ENCODE results near the gene PARD6B.

Gene PARD6B

DNA sequence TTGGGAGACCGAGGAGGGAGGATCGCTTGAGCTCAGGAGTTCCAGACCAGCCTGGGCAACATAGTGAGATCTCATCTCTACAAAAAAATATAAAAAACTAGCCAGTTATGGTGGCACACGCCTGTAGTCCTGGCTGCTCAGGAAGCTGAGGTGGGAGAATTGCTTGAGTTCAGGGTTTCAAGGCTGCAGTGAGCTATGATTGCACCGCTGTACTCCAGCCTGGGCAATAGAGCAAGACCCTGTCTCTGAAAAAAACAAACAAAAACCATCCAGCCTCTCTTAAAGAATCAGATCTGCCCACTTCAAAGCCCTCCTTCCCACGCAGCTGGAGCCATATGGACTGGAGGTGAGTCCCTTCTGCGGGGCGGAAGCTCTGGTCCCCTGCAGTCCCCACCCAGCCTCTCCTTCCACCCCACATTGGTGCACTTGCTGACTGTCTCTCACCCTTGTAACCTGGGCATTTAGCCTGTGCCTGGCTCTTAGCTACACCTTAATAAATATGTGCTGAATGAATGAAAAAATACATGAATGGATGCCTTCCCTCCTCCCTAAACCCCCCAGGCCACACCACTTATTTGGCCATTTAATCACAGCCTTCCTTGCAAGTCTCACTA, 7.2 kb upstream of the PARD6B start:
- DNase-seq, result no peak

DNA sequence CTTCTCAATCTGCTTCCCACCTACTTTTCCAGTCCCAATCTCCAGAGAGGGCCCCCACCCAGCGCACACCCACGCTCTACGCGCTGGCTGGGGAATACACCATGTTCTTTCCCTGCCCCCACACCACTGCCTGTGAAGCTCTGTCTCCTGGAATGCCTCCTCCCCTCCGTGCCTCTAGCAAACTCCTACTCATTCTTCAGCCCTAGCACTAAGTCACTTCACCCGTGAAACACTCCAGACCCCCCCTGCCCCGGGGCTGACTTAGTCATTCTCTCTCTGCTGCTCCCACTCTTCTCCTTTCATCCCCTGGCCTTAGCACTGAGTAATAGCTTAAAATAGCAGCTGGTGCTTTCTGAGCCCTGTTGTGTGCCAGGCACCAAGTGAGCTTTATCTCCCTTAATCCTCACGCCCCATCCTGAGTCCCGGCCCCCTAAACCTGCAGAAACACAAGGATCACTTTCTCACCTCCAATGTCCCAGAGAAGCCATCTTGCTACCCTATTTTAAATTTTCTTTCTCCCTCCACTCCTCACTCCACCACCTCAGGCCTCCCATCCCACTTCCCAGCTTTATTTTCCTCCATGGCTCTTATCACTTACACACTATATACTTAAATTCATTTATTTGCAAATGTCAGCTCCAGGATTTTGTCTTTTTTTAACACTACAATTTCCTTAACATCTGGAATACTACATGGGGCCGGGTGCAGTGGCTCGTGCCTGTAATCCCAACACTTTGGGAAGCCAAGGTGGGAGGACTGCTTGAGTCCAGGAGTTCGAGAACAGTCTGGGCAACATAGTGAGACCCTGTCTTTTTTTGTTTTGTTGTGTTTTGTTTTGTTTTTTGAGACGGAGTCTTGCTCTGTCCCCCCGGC, 6.3 kb upstream of the PARD6B start:
- peak; percentile 78 to 91 (median 86) for DNase-seq

DNA sequence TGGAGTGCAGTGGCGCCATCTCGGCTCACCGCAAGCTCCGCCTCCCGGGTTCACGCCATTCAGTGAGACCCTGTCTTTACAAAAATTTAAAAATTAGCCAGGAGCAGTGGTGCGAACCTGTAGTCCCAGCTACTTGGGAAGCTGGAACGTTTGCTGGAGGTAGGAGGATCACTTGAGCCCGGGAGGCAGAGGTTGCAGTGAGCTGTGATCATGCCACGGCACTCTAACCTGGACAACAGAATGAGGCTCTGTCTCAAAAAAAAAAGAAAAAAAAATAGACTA, 5.7 kb upstream of the PARD6B start:
- no peak for DNase-seq

DNA sequence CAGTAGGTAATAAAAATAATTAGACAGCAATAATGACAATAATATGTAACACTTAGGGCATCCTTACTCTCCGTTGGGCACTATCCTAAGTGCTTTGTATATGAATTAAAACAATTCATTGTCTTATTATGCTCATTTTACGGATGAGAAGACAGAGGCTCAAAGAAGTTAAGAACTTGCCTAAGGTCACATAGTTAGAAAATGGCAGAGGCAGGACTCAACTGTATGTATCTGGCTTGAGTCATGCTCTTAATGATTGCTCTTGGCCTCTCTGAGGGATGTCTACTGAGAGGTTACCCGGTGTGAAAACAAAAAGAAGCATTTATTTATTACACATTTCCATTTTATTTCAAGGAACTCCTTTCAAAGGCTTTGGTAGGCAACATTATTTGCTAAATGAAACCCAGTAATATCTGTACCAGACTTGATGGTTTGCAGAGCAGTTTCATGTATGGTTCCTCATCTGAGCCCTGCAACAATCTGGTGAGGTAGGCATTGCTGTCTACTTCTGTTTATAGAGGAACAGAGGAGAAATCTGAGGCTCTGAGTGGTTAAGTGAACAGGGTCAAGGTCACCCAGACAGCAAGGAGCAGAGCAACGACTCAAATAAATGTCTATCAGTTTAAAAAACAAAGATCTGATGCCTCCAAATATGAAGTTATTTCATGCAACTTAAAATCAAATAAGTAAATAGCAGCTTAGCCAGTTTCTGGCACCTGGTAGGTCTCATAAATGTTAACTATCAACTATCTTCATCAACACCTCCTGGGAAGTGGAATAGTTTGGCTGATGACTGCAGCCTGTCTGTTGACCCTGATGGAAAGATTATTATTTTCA, 4.2 kb upstream of the PARD6B start:
- DNase-seq, result peak; percentile 39 to 67 (median 52)

DNA sequence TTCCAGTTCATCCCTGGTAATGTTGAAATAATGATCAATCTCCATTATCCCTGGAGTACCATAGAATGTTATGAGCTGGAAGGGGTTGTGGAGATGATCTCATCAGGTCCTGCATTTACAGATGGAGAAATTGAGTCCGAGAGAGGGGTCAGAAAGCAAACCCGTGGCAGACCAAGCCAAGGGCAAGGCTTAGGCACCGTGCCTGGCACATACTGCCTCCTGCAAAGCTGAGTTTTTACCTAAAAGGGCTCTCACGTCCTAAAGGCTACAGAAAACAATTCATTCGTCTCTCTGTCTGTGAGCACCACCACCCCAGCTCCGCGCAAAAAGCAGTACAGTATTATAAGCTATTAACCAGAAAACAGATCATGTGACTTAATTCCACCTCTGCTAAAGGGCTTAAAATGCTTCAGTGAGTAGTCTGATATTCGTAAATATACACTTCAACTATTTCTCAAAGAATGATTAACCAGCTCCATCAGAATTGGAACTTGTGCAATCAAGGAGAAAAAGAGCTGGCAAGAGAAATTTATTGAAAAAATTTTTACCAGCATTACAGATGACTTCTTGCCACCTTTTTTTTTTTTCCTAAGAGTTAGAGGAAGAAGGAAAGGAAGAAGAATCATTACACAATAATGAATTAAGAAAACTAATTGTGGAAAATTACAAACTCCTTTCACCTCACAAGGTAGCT, 3.4 kb upstream of the PARD6B start:
- no peak for DNase-seq

DNA sequence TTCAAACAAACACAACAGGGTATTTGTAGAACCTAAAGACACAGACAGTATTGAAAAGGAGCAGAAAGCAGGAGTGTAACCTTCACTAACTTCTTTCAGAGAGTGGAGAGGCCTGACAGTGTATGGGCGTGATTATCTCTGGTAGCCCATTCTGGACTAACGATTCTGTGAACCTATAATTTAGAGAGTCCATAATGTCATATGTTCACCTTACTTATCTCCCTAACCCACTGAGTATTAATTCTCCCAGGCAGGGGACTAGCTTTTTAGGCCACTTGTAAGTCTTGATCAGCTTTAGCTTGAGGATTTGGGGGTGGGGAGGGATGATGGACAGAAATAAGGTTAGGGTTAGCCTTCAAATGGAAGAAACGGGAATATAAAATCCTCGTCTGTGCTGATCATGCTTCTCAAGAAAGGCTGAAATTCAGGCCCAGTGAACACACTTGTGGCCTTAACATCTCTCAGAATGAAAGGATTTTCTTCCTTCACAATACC, 2.8 kb upstream of the PARD6B start:
- DNase-seq, result no peak

DNA sequence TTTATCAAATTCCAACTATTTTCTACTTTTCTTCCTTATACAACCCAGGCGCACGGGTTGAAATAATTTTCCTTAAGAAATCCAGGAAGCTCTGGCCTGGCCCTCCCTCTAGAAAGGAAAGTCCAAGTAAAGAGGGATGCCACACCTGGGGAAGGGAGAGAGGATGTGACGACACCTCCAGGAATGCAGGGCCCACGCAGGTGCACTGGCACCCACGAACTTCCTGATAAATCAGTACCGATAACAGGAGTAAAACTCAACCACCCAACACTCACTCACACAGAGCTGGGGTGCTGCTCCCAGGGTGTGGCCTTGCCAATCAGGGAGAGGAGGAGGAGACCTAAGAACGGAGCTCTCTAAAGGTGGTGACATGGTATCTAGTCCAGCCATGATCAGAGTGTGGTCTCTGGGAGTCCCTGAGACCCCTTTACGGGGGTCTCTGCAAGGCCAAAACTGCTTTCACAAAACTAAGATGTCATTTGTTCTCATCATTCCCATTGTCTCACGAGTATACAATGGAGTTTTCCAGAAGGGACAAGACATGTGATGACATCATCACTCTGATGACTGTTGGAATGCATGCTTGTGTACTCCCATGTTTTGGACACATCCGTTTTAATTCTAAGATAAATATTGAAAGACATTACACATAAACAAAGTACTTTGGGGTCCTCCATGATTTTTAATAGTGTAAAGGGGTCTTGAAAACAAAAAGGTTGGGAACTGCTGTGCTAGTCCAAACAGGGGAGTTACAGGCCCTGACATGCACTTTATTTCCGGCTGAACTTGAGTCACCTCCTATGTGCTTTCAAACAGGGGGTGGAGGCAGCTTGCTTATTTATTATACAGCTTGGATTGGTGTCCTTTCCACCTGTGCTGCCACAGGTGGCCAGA, 2.2 kb upstream of the PARD6B start:
- DNase-seq, result no peak

DNA sequence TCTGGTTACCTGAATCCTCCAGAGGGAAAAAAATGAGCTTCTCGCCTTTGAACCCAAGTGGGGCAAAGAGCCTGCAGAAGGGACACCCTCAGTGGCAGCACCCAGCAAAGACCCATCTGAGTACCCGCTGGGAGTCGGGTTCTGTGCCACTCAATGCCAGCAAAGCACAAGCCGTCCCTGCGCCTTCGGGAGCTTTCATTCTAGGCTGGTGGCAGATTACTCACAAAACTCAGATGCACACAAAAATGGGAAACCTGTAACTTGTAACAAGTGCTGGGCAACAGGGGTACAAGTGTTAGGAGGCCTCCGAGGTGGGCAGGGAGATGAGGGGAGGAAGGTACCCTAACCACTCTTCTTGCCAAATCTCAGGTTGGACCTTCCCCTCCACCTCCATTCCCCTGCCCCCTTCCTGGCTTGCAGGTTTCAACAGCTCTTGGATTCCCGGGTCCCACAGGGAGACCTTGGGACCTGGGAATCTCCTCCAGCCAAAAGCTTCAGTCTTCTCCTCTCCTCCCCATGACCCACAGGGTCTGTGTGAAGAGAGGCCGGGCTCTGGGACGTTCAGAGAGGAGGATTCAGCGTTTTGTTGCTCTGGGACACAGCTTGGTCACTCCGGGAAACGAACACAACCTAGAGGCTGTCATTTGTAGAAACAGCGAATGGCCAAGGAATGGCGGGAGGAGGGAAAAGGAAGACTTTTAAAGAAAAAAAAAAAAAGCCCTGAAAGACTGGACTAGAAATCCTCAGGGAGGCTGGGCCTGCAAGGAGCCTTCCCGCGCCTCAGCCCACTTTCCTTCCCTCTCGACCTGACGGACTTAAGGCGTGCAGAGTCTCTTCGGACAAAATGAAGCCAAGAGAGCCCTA, 1.2 kb upstream of the PARD6B start:
- no peak for DNase-seq

DNA sequence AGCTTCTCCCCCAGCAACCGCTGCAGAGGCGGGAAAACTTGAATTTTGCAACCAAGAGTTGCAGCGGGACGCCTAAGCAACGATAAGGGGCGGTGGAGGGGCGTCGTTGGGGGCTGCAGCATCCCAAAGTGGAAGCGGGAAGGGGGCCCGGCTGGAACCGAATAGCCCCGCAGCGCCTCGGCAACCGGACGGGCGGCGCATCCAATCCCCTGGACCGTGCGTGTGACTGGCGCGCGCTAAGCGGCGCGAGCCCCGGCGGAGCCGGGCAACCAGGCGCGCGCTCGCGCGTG, 670 bp upstream of the PARD6B start:
- no peak for DNase-seq

DNA sequence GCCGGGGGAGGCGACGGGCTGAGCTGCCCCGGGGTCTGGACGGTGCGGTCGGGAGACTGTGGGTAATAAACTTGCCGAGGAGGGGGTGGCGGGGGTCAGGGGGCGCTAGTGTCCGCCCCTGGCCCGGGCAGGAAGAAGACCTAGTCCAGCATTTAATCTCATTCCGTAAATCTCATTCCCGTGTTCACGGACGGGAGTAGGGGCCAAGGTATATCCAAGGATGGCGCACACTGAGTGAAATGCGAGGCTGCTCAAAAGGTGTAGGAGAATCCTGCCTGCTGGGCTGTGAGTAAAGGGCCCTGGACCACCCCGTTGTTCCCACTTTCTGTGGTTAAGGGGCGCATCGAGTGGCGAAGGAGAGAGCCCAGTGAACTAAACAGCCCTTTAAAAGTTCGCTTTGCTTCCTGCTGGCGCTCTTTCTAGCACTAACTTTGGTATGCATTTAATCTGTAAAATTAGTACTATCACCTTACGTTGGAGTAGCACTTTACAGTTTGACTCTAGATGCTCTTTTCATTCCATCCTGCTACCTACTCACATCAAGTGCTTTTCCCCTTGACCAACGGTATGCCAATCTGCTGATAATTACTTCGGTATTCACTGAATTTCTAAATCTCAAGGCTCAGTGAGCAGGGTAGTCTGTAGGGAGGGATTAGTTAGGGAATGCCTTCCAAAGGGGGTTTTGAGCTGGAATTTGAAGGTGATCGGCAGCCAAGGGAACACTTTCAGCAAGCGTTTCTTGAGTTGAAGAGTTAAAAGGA, 730 bp downstream of the PARD6B start:
- no peak for DNase-seq

DNA sequence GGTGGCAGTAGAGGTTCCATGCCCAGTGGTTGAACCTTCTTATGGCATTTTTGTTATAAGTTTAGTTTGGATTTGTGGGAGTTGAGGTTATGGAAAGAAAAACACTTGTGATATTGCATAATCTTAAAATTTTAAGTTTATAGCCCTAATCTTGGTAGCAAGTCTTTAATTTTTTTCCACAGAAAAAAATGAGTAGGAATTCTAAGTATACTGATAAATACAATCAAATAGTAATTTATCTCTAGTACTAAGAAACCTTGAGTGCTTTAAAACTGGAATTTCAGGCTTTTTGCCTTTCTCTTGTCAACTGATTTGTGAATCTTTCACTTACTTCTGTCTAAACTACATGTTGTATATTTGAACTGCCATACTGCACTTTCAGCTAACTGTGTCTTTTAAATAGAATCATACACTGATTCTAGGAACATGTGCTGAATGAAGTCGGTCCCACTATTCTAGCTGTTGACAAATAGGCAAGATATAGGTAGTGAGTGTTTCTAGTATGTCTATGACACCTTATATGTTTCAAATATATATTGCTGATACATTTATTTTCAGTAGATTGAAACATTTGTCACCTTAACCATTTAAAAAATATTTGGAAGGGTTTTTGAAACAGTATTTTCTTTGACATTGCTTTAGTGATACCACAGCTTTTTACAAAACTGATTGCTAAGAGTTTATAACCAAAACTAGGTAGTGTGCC, 2.4 kb downstream of the PARD6B start:
- DNase-seq, result no peak

DNA sequence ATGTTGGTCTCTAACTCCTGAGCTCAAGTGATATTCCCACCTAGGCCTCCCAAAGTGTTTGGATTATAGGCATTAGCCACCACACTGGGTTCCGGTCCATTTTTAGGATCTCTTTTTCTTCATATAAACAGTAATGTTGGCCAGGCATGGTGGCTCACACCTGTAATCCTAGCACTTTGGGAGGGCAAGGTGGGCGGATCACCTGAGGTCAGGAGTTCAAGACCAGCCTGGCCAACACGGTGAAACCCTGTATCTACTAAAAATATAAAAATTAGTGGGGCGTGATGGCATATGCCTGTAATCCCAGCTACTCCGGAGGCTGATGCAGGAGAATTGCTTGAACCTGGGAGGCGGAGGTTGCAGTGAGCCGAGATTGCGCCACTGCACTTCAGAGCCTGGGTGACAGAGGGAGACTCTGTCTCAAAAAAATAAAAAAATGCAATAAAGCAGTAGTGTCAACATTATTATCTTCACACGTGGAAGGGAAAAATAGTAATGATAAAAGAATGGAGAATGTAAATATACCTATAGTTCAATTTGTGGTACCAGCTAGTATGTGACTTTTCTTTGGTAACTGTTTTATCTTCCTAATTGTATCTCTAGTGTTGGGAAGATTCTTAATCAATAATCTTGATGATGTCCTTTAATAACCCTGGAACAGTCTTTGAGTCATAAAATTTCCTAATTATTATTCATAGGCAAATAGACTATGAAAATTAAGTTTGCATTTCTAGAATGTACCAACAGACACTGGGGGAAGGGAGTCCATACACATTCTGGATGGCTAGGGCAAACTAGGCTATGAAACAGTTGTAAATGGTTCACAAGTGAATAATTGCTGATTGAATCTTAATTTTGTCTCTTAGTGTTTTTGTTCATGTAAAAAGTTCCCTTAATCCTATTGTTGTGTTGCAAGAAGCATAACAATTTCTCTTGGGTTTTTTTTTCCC, 3.6 kb downstream of the PARD6B start:
- no peak for DNase-seq

DNA sequence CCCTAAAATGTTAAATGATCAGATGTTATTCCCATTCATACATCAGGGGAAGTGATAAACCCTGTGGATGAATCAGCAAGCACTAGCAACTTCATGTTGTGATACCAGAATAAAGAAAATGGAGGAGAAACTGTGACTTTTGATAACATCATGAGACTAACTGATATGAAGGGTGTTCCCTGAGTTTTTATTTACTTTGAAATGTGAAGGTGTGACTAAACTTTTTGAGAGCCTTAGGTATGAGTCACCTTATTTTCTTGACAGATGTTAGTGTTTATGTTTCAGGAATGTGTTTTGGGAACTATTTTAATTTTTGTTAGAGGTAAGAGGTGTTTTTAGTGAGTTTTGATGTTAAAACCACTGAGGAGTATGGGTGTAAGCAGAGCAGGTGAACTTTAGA, 4.4 kb downstream of the PARD6B start:
- DNase-seq, result no peak

DNA sequence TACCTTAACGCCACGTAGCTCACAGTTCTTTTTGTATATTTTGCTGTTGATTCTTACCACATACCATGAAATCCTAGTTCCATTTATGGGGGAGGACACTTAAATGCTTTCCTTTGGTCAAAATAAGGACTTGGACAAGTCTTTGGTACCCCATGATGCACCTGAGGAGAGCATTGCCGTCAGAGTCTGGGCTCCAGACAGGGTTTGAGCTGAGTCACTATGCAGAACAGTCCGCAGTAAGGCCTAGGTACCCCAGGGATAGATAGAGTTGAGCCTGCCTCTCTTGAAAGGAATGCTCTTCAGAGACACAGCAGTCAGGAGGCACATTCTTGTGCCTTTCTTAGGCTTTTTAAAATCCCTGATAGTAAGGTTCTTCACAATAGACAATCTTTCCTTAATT, 6.0 kb downstream of the PARD6B start:
- no peak for DNase-seq

DNA sequence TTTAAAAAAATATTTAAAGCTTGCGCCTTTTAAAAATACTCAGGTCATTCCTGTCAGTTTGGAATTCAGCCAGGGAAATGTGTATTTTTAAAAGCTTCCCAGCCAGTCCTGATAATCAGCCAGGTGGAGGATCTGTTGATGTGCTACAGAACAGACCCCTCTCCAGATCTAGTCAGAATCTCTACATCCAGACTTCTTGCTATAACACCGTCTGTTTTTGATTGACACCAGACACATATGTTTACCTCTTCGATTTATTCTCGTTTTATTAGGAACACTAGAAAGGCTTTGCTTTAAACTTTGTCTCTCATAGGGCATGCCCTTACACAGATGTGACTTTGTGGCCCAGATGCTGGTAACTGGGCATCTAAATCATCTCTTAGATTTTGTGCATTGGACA, 11.7 kb downstream of the PARD6B start:
- no peak for DNase-seq

DNA sequence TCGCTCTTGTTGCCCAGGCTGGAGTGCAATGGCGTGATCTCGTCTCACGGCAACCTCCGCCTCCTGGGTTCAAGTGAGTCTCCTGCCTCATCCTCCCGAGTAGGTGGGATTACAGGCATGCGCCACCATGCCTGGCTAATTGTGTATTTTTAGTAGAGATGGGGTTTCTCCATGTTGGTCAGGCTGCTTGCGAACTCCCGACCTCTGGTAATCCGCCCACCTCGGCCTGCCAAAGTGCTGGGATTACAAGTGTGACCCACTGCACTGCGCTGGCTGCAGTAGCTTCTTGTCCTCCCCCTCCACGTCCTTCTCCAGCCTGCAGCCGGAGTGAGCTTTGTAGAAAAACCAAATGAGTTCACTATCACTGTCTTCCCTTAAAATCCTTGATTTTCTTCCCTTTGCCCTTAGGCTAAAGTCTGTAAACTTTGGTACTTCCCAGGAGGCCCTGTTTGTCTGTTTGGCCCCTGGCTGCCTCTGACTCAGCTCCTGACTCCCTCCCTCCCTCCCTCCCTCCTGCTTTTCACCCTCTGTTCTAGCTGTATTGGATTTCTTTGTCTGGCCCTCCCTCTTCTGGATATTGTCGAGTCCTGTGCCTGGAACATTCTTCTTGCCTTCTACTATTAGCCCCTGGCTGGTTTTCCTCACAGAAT, 12.9 kb downstream of the PARD6B start:
- DNase-seq, result peak; percentile 9 to 38 (median 26)

DNA sequence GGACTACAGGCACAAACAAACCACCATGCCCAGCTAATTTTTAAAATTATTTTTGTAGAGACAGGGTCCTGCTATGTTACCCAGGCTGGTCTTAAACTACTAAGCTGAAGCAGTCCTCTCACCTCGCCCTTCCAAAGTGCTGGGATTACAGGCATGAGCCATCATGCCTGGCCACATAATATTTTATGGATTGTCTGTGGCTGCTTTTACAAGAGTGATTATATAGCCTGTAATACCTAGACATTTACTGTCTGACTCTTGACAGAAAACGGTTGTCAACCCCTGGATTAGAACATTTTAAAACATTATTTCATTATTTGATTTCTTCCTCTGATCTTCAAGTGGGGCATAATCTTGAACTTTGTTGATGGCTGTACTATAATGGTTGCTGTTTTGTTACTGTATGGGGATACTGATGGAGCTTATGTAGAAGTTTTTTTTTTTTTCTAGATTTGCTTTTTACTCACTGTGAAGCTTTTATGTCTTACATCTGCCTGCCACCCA, 14.3 kb downstream of the PARD6B start:
- no peak for DNase-seq

Measured in suppressor macrophage (primary cell).